OCI-LY7 (cell line): ENCODE results near the gene PRM2. TPM values are rescaled to one million over a fixed set of nuclear protein-coding genes. Genes with fewer than 3 reads are reported as not detected.

ENCODE experiments used
- BruUV-seq: library from RNA; stranded (reverse); fragments of 400-500 nt; replicated peaks from 2 replicates; lab custom pipeline; 2021; lab: Mats Ljungman, UMichigan
- CTCF ChIA-PET: fragments of 300-600 bp; sonication (Branson Sonifier 250); formaldehyde crosslinking; loops from one replicate; lab custom pipeline; 2022; ENCODE audit warnings: antibody characterized with exemption; ENCODE audit not compliant: unreplicated experiment; lab: Charles Lee
- POLR2A ChIA-PET: fragments of 300-600 bp; sonication (Branson Sonifier 250); formaldehyde crosslinking; loops from one replicate; lab custom pipeline; 2022; ENCODE audit warnings: antibody characterized with exemption; lab: Charles Lee
- DNase-seq: peaks from one replicate; pipeline ENCODE4 v3.0.0-alpha.2; 2015; ENCODE audit warnings: low spot score
- H2AFZ ChIP-seq: fragments of 200-600 bp; sonication (generic), shearing (Covaris generic); 2 replicates; pipeline ENCODE4 v1.6.1; 2014; ENCODE audit warnings: mild to moderate bottlenecking, antibody characterized with exemption, low read length, moderate library complexity
- H3K27ac ChIP-seq: fragments of 200-600 bp; sonication (generic); 2 replicates; pipeline ENCODE4 v1.5.1; 2014; ENCODE audit warnings: mixed run types, low read depth, mild to moderate bottlenecking, moderate library complexity, low read length, inconsistent platforms; ENCODE audit not compliant: poor library complexity, severe bottlenecking
- H3K36me3 ChIP-seq: fragments of 200-600 bp; sonication (generic); 2 replicates; pipeline ENCODE4 v1.6.1; 2014; ENCODE audit warnings: mild to moderate bottlenecking, antibody characterized with exemption, low read length, moderate library complexity, mixed read lengths; ENCODE audit not compliant: insufficient read depth
- H3K4me1 ChIP-seq: fragments of 200-600 bp; sonication (generic); 2 replicates; pipeline ENCODE4 v1.5.1; 2014; ENCODE audit warnings: mild to moderate bottlenecking, low read length; ENCODE audit not compliant: insufficient read depth, poor library complexity, severe bottlenecking
- H3K4me2 ChIP-seq: fragments of 200-600 bp; sonication (generic); 2 replicates; pipeline ENCODE4 v1.6.1; 2014; ENCODE audit warnings: mild to moderate bottlenecking, low read length
- H3K4me3 ChIP-seq: fragments of 200-600 bp; sonication (generic); 2 replicates; pipeline ENCODE4 v1.5.1; 2014; ENCODE audit warnings: mild to moderate bottlenecking, low read depth, low read length; ENCODE audit not compliant: poor library complexity, severe bottlenecking
- H3K79me2 ChIP-seq: fragments of 200-600 bp; sonication (generic); 2 replicates; pipeline ENCODE4 v1.6.1; 2016; ENCODE audit warnings: low read depth, mild to moderate bottlenecking, low read length, moderate library complexity, mixed read lengths; ENCODE audit not compliant: insufficient read depth
- H3K9me2 ChIP-seq: fragments of 200-600 bp; sonication (generic); 2 replicates; pipeline ENCODE4 v1.6.1; 2016; ENCODE audit warnings: mild to moderate bottlenecking, low read length, mixed read lengths; ENCODE audit not compliant: insufficient read depth
- H3K9me3 ChIP-seq: fragments of 200-600 bp; sonication (generic); 2 replicates; pipeline ENCODE4 v1.6.1; 2014; ENCODE audit warnings: mild to moderate bottlenecking, mixed run types, low read length, mixed read lengths
- H4K20me1 ChIP-seq: fragments of 200-600 bp; sonication (generic); 2 replicates; pipeline ENCODE4 v1.6.1; 2014; ENCODE audit warnings: mild to moderate bottlenecking, antibody characterized with exemption, low read length, moderate library complexity, mixed read lengths; ENCODE audit not compliant: insufficient read depth
- EZH2phosphoT487 ChIP-seq: fragments of 200-600 bp; sonication (generic); IDR thresholded peaks from 2 replicates; pipeline ENCODE4 v1.6.1; 2018; ENCODE audit warnings: low read depth, borderline replicate concordance, mild to moderate bottlenecking, mixed run types, antibody characterized with exemption, low read length, moderate library complexity, mixed read lengths
- intact Hi-C: fragments of 100-400 bp; cut with micrococcal nuclease; formaldehyde crosslinking; loops from one replicate; pipeline ENCODE4 v1.10.0; 2022; ENCODE audit not compliant: unreplicated experiment
- total RNA-seq, 2 experiments: library from RNA; depleted of rRNA in 1 of 2; stranded (reverse); fragments of >200 nt in 1 of 2; shearing (Covaris generic) in 1 of 2; gene quantifications; 2 replicates each; pipeline ENCODE4 v1.2.3, GENCODE V29; 2014 to 2022
- TF ChIP-seq, protein P1 (sequence below): fragments of 200-600 bp; sonication (generic); conservative IDR thresholded peaks from 2 replicates; pipeline ENCODE4 v1.5.1; 2014; ENCODE audit warnings: mild to moderate bottlenecking, antibody characterized with exemption, low read length, moderate library complexity, mixed read lengths

The PRM2 gene
- total RNA-seq, 2 experiments from 2014 or later, result not detected

- Histone ChIP-seq H3K79me2 (no peaks in the 10 kb centered on the region), H3K36me3 (no peaks in the 10 kb centered on the region; the same call in 1 of the 2 replicates), H3K27ac (peak overlapping the region; percentile 99), H3K9me2 (no peaks in the 10 kb centered on the region), H2AFZ (no peak overlapping the region), H3K9me3 (peaks cover 16% of the 10 kb centered on the region), H3K4me1 (peaks cover 87% of the 10 kb centered on the region), H4K20me1 (no peaks in the 10 kb centered on the region), H3K4me3 (peak overlapping the region; percentile 52), H3K4me2 (peak overlapping the region; percentile 79)
- BruUV-seq, result no TSS peak
- intact Hi-C loops, result loop anchor here (1.0 to 5.0 kb wide), 3 partner anchors 17 to 311 kb away; no protein-coding TSS in a partner anchor
- POLR2A ChIA-PET, result interaction anchor here (0.7 to 6.8 kb wide), 8 partner anchors 13 to 498 kb away, joined by 3 to 79 read pairs (median 4); partner anchors contain the start of gene SOCS1
- TF ChIP-seq, protein P1, sequence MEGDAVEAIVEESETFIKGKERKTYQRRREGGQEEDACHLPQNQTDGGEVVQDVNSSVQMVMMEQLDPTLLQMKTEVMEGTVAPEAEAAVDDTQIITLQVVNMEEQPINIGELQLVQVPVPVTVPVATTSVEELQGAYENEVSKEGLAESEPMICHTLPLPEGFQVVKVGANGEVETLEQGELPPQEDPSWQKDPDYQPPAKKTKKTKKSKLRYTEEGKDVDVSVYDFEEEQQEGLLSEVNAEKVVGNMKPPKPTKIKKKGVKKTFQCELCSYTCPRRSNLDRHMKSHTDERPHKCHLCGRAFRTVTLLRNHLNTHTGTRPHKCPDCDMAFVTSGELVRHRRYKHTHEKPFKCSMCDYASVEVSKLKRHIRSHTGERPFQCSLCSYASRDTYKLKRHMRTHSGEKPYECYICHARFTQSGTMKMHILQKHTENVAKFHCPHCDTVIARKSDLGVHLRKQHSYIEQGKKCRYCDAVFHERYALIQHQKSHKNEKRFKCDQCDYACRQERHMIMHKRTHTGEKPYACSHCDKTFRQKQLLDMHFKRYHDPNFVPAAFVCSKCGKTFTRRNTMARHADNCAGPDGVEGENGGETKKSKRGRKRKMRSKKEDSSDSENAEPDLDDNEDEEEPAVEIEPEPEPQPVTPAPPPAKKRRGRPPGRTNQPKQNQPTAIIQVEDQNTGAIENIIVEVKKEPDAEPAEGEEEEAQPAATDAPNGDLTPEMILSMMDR, result no peak
- TF ChIP-seq EZH2phosphoT487, result no peak
- peak; percentile 93 for DNase-seq
- CTCF ChIA-PET, result no interaction called here
These were observed 34.8 kb upstream of the PRM2 start for GRCh38 chr16:11310997-11311561.

GRCh38 chr16:11310634-11310977 lies 34.3 kb upstream of the PRM2 start:
- H3K27ac ChIP-seq, result peak overlapping the region; percentile 99
- intact Hi-C loops, result loop anchor here (1.0 to 5.0 kb wide), 2 partner anchors 18 to 312 kb away; no protein-coding TSS in a partner anchor
- H3K4me2 ChIP-seq, result peak overlapping the region; percentile 79
- peaks cover 91% of the 10 kb centered on the region for H3K4me1 ChIP-seq
- H3K36me3 ChIP-seq, result no peaks in the 10 kb centered on the region; the same call in 1 of the 2 replicates
- peak overlapping the region; percentile 52 for H3K4me3 ChIP-seq
- no peaks in the 10 kb centered on the region for H3K9me2 ChIP-seq
- no peak overlapping the region for H2AFZ ChIP-seq
- no TSS peak for BruUV-seq
- H3K79me2 ChIP-seq, result no peaks in the 10 kb centered on the region
- peaks cover 16% of the 10 kb centered on the region for H3K9me3 ChIP-seq
- TF ChIP-seq, protein P1, result no peak
- no peak for TF ChIP-seq EZH2phosphoT487
- ChIA-PET CTCF (no interaction called here), POLR2A (interaction anchor here (0.7 to 6.8 kb wide), 6 partner anchors 12 to 499 kb away, joined by 3 to 79 read pairs (median 4); no protein-coding TSS in a partner anchor)
- H4K20me1 ChIP-seq, result no peaks in the 10 kb centered on the region
- peak; percentile 46 for DNase-seq
